ENCODE results near the gene HNRNPLL.

DNA sequence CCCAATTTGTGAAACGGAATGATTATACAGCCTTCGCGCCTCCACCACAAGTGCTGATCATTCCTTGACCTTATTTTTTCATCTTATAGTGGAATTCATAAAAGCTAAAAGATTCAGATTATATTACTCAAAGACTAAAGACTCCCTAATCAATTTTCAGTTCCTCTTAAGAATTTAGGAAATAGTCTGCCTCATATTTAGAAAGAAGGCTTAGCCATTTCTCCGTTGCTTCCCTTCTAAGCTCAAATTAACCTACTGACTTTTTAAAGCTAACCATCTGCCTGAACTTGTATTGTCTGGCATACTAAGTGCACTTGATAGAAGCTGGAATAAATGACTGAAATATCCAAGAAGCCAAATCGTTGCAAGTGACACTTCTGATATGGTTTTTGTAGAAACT is 44.7 kb downstream of the HNRNPLL start:
- TF ChIP-seq, protein P1, sequence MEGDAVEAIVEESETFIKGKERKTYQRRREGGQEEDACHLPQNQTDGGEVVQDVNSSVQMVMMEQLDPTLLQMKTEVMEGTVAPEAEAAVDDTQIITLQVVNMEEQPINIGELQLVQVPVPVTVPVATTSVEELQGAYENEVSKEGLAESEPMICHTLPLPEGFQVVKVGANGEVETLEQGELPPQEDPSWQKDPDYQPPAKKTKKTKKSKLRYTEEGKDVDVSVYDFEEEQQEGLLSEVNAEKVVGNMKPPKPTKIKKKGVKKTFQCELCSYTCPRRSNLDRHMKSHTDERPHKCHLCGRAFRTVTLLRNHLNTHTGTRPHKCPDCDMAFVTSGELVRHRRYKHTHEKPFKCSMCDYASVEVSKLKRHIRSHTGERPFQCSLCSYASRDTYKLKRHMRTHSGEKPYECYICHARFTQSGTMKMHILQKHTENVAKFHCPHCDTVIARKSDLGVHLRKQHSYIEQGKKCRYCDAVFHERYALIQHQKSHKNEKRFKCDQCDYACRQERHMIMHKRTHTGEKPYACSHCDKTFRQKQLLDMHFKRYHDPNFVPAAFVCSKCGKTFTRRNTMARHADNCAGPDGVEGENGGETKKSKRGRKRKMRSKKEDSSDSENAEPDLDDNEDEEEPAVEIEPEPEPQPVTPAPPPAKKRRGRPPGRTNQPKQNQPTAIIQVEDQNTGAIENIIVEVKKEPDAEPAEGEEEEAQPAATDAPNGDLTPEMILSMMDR (conservative IDR thresholded peaks at IDR 0.05; ENCODE audit: low read length) = no peak
- TF ChIP-seq EZH2phosphoT487 (IDR thresholded peaks at IDR 0.05; ENCODE audit: borderline replicate concordance) = no peak

Measured in Loucy (cell line).